HG02759 (cell line): ENCODE measurements around the gene GUCA2B.

Experiments used
- ATAC-seq: cut with Tn5 transposase; IDR thresholded peaks from one replicate; pipeline ENCODE4 v1.9.1; 2021; ENCODE audit warnings: mild to moderate bottlenecking, moderate library complexity; ENCODE audit not compliant: unreplicated experiment

Gene GUCA2B

DNA sequence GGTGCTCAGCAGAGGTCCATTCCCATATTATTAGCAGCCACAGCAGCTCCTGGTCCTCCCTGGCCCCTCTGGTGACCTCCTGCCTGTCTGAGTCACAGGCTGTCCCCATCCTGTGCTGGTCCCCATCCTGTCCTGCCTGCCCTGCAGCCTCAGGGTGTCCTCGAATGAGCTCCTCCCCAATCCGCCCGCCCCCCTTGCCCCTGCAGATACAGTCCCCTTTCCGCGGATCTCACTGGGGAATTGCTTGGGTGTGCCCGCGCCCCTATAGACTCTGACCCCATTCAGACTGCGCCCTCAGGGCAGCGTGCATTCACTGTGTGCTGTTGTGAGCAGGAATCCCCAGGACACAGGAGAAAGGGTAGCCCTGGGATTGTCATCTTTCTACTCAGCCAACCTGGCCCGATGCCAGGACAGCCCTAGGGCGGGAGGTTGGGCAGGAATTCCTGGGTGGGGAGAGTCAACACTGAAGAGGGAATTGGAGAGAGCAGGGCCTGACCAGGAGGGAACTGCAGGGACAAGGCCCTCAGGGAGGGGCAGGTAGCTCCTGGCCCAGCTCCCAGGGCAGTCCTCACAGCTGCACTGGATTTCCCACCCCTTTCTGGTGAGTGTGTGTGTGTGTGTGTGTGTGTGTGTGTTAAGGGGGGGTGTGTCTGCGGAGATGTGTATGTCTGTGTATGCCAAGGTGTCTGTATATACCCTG is 12.5 kb downstream of the GUCA2B start:
- ATAC-seq: no peak

DNA sequence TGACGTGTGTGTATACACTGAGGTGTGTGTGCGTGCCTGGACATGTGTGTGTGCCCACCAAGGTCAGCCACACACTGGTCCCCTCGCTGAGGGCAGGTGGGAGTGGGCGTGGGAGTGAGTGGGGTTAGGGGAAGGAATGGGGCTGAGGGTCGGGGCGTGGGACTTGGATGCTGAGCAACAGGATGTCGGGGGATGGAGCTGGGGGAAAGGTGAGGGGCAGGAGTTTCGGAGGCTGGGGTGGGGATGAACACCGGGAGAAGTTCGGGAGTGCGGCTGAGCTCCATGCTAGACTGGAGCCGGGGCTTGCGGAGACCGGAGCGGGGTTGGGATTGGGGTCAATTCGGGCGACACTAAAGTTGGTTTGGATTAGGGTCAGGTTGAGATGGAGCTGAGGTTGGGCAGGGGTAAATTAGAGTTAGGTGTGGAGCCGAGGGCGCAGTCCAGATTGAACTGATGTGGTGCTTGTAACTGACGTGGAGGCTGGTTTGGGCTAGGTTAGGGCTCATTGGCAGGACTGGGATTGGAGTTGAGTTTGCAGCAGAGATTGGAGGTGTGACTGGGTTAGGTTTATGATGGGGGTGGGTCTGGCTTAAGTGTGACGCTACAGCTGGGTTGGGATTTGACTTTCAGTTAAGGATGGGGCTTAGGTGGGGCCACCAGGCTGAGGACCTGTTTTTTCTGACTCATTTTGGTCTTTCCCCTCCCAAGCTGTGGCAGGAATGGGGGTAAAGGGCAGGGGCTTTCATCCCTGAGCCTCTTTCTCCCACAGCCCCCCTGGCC is 14.6 kb downstream of the GUCA2B start:
- ATAC-seq: no peak

DNA sequence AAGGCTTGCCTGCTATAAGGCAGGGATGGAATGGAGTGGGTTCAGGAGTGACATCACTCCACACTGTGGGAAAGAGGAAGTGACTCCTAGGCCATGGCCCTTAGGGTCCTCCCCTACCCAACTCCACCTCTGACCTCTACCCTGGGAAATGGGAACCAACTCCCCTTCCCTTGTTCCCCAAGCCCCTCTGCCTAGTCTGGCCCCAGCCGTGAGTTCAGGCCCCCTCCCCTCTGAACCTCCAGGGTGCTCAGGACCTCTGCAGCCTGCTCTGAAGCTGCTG is 15.1 kb downstream of the GUCA2B start:
- ATAC-seq: no peak

DNA sequence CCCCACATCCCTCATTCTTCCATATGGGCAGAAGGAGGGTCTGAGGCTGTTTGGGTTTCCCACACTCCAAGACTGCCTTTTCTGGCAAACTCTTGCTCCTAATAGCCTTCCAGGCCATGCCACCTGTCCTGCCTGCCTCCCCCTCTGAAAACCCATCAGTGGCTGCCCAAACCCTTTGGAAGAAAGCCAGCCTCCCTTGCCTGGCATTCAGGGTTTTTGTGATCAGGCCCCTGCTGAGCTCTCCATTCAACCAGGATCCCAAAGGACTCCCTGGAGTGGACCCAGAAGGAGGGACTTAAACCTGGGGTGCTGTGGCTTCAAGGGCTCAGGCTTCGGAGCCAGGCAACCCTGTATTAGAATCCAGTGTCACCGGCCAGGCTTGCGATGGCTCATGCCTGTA is 15.6 kb downstream of the GUCA2B start:
- no peak for ATAC-seq

GRCh38 chr1:42170779-42171621 is 17.8 kb downstream of the GUCA2B start:
- ATAC-seq: no peak

DNA sequence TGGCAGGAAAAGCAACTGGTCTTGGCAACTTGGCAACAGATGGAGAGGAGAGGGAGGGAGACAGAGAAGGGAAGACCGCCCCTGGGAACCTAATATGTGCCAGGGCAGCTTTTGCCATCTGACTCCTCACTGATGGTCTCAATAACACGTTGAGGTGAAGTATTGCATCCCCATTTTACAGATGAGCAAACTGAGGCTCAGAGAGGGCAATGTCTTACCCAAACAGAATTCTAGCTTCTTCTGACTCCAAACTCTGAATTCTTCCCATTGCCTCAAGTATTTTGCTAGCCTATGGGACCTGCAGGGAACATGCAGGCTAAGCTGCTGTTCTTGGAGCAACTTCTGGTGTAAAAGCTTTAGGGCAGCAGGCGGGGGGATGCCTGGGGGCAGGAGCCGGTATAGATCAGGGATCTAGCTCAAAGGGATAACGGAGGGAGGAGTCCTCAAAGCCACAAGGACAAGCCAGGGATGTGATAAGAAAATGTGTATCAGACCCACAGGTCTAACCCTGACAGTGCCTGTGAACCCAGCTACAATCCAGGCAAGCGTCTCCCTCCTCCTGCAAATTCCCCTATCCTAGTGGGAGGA is 18.6 kb downstream of the GUCA2B start:
- no peak for ATAC-seq

DNA sequence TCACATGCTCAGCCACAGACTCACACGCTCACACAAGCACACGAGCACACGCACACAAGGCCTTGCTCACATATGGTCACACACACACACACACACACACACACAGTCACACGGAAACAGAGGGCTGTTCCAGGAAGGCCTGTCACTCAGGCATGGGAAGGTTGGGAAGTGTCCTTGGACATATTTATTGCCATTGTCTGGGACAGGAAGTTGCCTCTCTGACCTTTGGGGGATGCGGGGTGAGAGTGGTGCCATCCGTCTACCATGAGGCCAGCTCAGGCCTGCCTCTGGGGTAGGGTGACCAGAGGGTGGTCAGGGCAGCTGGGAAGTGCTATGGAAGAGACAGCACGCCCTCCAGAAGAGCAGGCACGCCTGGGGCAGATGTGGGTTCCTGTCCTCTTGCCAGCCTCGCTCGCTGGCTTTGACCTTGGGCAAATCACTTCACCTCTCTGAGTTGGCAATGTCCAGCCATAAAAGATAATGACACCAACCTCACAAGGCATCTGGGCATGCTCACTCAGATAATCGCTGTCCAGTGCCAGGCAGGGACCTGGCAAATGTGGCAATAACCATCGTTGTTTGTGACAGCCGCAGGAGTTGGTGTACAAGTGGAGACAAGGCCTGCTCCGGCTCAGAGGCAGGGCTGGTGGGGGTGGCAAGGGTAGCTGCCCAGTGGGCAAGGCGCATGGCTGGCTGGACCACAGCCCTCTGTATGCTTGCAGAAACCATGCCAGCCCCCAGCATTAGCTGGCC is 19.3 kb downstream of the GUCA2B start:
- ATAC-seq: no peak

DNA sequence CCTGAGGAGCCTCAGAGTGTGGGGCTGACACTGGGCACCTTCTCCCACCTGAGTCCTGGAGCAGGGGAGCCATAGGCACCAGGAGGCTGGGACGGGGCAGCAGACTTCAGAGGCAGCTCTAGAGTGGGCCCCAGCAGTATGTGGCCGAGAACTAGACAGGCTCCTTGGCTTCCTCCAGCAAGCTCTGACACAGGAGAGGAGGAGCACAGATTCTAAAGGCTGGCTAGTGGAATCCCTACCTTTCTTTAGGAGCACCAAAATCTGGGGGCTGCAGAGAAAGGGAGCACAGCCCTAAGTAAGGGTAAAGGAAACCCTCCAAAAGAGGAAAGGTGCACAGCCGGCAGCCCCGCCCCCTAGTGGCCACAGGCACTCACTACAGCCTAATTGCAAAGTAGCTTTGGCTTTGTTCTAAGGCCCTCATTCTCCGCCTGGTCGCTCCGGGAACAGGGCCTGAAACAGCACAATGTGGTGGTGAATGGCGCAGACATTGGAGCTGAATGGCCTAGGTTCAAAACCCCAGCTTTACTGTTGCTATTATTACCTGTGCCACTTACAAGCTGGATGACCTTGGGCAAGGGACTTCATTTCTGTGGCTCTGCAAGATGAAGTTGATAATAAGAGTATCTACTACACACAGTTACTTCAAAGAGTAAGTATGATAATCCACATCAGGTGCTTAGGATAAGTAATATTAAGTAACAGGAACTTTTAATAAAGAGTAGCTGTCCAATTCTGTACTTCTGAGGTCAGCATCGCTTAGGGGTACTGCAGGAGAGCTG is 20.1 kb downstream of the GUCA2B start:
- no peak for ATAC-seq

GRCh38 chr1:42173961-42174735 is 20.9 kb downstream of the GUCA2B start:
- ATAC-seq: no peak

DNA sequence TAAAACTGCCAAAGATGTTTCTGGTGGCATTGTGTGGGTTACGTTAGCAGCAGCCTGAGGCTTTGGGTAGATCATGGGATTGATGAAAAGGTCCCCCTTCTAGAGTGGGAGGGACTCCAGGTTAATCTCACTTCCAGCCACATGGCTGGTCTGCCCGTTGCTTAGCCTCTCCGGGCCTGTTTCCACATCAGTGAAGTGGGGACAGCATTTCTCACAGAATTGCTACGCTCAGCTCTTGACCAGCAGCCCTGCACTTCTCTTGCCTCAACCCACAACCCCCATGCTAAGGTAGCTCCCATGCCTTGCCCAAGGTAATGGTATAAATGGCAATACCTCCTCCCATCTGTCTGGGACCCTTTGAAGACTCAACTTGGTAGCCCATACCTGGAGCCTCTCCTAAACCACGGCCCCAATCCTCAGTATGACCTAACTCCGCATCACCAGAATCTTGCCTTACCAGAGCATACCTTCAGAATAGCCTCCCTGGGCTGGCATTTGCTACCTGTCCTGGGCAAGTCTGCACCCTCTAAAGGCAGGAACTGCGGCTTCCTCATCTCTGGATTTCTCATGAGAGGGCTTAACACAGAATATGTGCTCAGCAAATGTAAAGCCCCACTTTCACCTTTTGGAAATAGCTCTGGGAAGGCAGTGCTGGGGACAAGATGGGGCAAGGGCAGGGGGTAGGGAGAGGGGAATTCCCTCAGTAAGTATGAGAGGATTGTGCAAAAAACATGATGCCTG is 22.3 kb downstream of the GUCA2B start:
- ATAC-seq: no peak

DNA sequence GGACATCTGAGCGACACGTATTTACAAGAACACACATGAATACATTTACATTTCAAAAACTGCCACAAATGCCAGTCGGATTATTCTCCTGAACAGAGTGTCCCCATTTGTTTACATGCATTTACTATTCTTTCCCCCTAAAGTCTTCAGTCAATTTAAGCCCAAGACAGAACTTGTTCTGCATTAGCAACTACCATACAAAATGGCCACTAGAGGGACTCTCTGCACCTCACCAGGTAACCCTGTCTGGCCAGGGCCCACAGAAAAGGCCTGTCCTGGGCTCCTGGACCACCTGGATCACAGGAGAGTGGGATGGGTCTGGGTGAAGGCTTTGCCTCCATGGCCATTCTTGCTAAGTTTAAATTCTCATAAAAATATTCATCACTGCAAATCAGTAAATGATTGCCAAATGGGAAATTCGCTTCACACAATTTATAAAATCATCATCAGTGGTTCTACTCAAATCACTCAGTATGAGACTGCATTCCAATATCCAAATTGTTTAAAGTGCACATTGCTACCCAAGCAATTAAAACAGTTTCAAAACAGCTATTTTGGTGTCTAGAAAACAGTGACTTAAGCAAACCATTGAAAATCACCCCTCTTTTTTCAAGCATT is 23.8 kb downstream of the GUCA2B start:
- ATAC-seq: no peak

DNA sequence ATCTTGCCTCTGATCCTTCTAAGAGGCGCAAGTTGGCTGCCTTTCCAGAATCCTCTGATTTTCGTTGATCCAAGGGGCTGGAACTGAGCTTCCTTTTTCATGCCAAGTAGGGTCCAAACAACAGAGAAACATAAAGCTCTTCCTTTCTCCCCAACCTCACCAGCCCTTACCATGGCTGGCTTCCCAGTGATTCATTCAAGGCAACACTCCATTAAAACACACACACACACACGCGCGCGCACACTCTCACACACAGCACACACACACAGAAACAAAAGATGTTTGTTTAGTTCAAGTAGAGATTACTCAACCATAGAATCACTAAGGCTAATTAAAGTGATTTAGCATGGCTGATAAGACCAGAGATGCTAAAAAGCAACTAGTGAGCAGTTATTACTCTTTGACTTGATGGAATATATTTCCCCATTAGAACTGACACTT is 24.4 kb downstream of the GUCA2B start:
- no peak for ATAC-seq

GRCh38 chr1:42178249-42178648 is 25.0 kb downstream of the GUCA2B start:
- no peak for ATAC-seq

DNA sequence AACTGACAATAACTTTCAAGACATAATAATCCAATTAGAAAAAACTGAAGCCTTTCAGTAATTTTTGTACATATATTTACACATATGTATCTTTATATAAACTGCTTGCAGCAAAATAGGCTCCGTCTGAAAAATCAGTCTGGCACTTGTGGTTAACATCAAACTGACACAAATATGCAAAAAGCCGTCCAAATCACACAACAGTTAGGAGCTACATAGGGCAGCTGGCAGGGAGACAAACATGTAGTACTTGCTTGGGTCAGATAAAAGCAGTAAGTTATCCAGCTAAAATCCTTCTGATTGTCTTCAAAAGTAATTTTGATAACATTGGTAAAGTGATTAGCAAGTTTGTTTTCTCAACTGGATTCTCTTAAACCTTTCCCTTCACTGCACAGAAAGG is 26.1 kb downstream of the GUCA2B start:
- ATAC-seq: no peak

DNA sequence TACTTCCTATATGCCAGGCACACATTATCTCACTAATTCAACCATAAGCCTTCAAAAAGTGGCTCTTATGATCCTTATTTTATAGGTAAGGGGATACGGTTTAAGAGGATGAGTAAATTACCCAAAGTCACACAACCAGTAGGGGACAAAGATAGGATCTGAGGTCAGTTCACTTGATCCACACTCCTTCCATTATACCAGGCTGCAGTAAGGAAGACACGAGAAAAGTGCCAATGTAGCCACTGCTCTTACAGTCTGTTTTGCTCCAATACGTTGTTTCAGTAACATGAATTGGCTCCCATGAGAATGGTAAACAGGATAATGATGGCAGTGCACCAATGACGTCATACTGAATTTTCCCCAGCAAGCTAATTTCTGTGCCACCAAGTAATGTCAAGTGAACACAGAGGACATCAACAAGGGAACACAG is 26.7 kb downstream of the GUCA2B start:
- no peak for ATAC-seq

GRCh38 chr1:42181687-42182086 is 28.5 kb downstream of the GUCA2B start:
- no peak for ATAC-seq

- ATAC-seq: no peak
Observed at GRCh38 chr1:42183210-42183956, 30.2 kb downstream of the GUCA2B start.
